HL-60 (cell line): ENCODE measurements around the gene MYO1D.
"Not testable (repeated sequence)": the region's sequence is repeated elsewhere in the genome, so short reads cannot be mapped to it uniquely, and the experiment has no call there.

ENCODE experiments used
- DNase-seq, 2 experiments: peaks; one replicate each; pipeline ENCODE4 v3.0.0-alpha.2; 2010 to 2020; ENCODE audit warnings: low read depth in 1 of 2, low spot score in 1 of 2
- H3K27ac ChIP-seq: fragments of 250-450 bp; sonication (Bioruptor Pico); replicated peaks from 2 replicates; pipeline ENCODE4 v1.5.1; 2020; ENCODE audit warnings: mild to moderate bottlenecking, moderate library complexity
- H3K27me3 ChIP-seq: fragments of 250-450 bp; sonication (Bioruptor Pico); 2 replicates; pipeline ENCODE4 v1.5.1; 2021; ENCODE audit warnings: mild to moderate bottlenecking, moderate library complexity; ENCODE audit not compliant: insufficient read depth, poor library complexity, severe bottlenecking
- H3K4me3 ChIP-seq: replicated peaks from 2 replicates; pipeline ENCODE4 v1.5.1; 2011; ENCODE audit warnings: mild to moderate bottlenecking, control low read depth, low read length; ENCODE audit not compliant: insufficient read depth
- CTCF ChIP-seq: IDR thresholded peaks from one replicate; pipeline ENCODE4 v1.5.1; 2011; ENCODE audit warnings: low read length, control low read depth, inconsistent platforms; ENCODE audit not compliant: insufficient read depth
- GABPA ChIP-seq: IDR thresholded peaks from 2 replicates; pipeline ENCODE4 v1.6.1; 2012; ENCODE audit warnings: low read depth
- POLR2AphosphoS5 ChIP-seq: IDR thresholded peaks from 2 replicates; pipeline ENCODE4 v1.6.1; 2012; ENCODE audit warnings: low read depth
- REST ChIP-seq: IDR thresholded peaks from 2 replicates; pipeline ENCODE4 v1.6.1; 2012; ENCODE audit warnings: low read depth; ENCODE audit not compliant: insufficient replicate concordance
- SPI1 ChIP-seq: IDR thresholded peaks from 2 replicates; pipeline ENCODE4 v1.6.1; 2012; ENCODE audit warnings: low read depth, mild to moderate bottlenecking, borderline replicate concordance

Gene MYO1D

GRCh38 chr17:32651084-32651483, 225.8 kb downstream of the MYO1D start:
- Histone ChIP-seq H3K4me3 (no peak overlapping the region), H3K27ac (no peak overlapping the region), H3K27me3 (peaks cover 3% of the 10 kb centered on the region)

GRCh38 chr17:32648450-32648849, 228.5 kb downstream of the MYO1D start:
- H3K4me3 ChIP-seq = no peak overlapping the region
- TF ChIP-seq SPI1 = no peak
- no peak for TF ChIP-seq POLR2AphosphoS5
- TF ChIP-seq GABPA = no peak
- no peak for TF ChIP-seq CTCF
- no peak for TF ChIP-seq REST
- no peak for DNase-seq
- no peak overlapping the region for H3K27ac ChIP-seq
- H3K27me3 ChIP-seq = no peaks in the 10 kb centered on the region

More at GRCh38 chr17:32651084-32651483, 225.8 kb downstream of the MYO1D start:
- TF ChIP-seq REST = no peak
- TF ChIP-seq SPI1 = no peak
- no peak for TF ChIP-seq CTCF
- TF ChIP-seq GABPA = no peak
- TF ChIP-seq POLR2AphosphoS5 = no peak
- no peak for DNase-seq

- H3K4me3 ChIP-seq = no peak overlapping the region
- H3K27me3 ChIP-seq = no peaks in the 10 kb centered on the region
- DNase-seq = no peak
- H3K27ac ChIP-seq = no peak overlapping the region
- TF ChIP-seq REST (no peak), CTCF (no peak), SPI1 (no peak), POLR2AphosphoS5 (no peak)
Observed at GRCh38 chr17:32646941-32647340, 230.0 kb downstream of the MYO1D start.

GRCh38 chr17:32641514-32641913, 235.4 kb downstream of the MYO1D start:
- DNase-seq, H3K27ac ChIP-seq, H3K4me3 ChIP-seq, H3K27me3 ChIP-seq: not testable (repeated sequence)
